GM23338 (cell line): Measurements from ENCODE around the gene TMEM119. TPM values are rescaled to one million over a fixed set of nuclear protein-coding genes. Genes with fewer than 3 reads are reported as not detected.

ENCODE experiments used
- ATAC-seq: fragments of 200-7000 bp; cut with Tn5 transposase; 3 replicates; pipeline ENCODE4 v1.9.1; 2020
- DNase-seq: peaks from one replicate; pipeline ENCODE4 v3.0.0-alpha.2; 2015; ENCODE audit warnings: low spot score
- H2AFZ ChIP-seq: fragments of 200-600 bp; sonication (generic); 2 replicates; pipeline ENCODE4 v1.8.0; 2016; ENCODE audit warnings: antibody characterized with exemption, mild to moderate bottlenecking, moderate library complexity
- H3F3A ChIP-seq: fragments of 200-600 bp; sonication (generic); replicated peaks from 2 replicates; pipeline ENCODE4 v1.8.0; 2017; ENCODE audit warnings: antibody characterized with exemption, mixed run types, low read depth
- H3K27ac ChIP-seq: fragments of 200-600 bp; sonication (generic); 2 replicates; pipeline ENCODE4 v1.6.1; 2016; ENCODE audit warnings: low read depth
- H3K27me3 ChIP-seq: fragments of 200-600 bp; sonication (generic); 2 replicates; pipeline ENCODE4 v1.8.0; 2016; ENCODE audit warnings: mild to moderate bottlenecking, mixed run types, moderate library complexity; ENCODE audit not compliant: insufficient read depth
- H3K36me3 ChIP-seq: fragments of 200-600 bp; sonication (generic); 2 replicates; pipeline ENCODE4 v1.8.0; 2016; ENCODE audit warnings: mild to moderate bottlenecking; ENCODE audit not compliant: insufficient read depth
- H3K4me1 ChIP-seq: fragments of 200-600 bp; sonication (generic); 2 replicates; pipeline ENCODE4 v1.8.0; 2016; ENCODE audit warnings: mild to moderate bottlenecking, moderate library complexity; ENCODE audit not compliant: insufficient read depth
- H3K4me2 ChIP-seq: fragments of 200-600 bp; sonication (generic); 2 replicates; pipeline ENCODE4 v1.7.1; 2017; ENCODE audit warnings: mixed run types
- H3K4me3 ChIP-seq: fragments of 200-600 bp; sonication (generic); 2 replicates; pipeline ENCODE4 v1.6.1; 2016; ENCODE audit warnings: mixed run types
- H3K79me2 ChIP-seq: fragments of 200-600 bp; sonication (generic); replicated peaks from 2 replicates; pipeline ENCODE4 v1.8.0; 2017; ENCODE audit warnings: mild to moderate bottlenecking; ENCODE audit not compliant: insufficient read depth
- H3K9me2 ChIP-seq: fragments of 200-600 bp; sonication (generic); 2 replicates; pipeline ENCODE4 v1.8.0; 2017; ENCODE audit not compliant: insufficient read depth
- H4K20me1 ChIP-seq: fragments of 200-600 bp; sonication (generic); replicated peaks from 2 replicates; pipeline ENCODE4 v1.8.0; 2017; ENCODE audit warnings: mild to moderate bottlenecking; ENCODE audit not compliant: insufficient read depth
- H3K27ac Mint-ChIP-seq: 2 replicates; pipeline ENCODE4 v1.8.0; 2020; ENCODE audit warnings: inconsistent platforms, mild to moderate bottlenecking, moderate library complexity, mixed read lengths
- H3K27me3 Mint-ChIP-seq: 3 replicates; pipeline ENCODE4 v1.8.0; 2022; ENCODE audit warnings: low read depth, mild to moderate bottlenecking, moderate library complexity, mixed read lengths, inconsistent platforms; ENCODE audit not compliant: insufficient read depth, poor library complexity
- H3K36me3 Mint-ChIP-seq: 3 replicates; pipeline ENCODE4 v1.8.0; 2021; ENCODE audit warnings: low read depth, mild to moderate bottlenecking, inconsistent platforms, moderate library complexity, mixed read lengths
- H3K4me1 Mint-ChIP-seq: 3 replicates; pipeline ENCODE4 v1.8.0; 2020; ENCODE audit warnings: mild to moderate bottlenecking, inconsistent platforms, mixed read lengths
- H3K4me3 Mint-ChIP-seq: 3 replicates; pipeline ENCODE4 v1.8.0; 2021; ENCODE audit warnings: moderate library complexity, mild to moderate bottlenecking, inconsistent platforms, mixed read lengths
- H3K9me3 Mint-ChIP-seq: 3 replicates; pipeline ENCODE4 v1.8.0; 2020; ENCODE audit warnings: moderate library complexity, mild to moderate bottlenecking, inconsistent platforms, mixed read lengths
- CTCF ChIP-seq, 2 experiments: fragments of 200-600 bp in 1 of 2; sonication (generic) in 1 of 2; conservative IDR thresholded peaks; 2 replicates each; pipeline versions ENCODE4 v1.5.1 to v1.6.1; 2016 to 2017; ENCODE audit warnings: antibody characterized with exemption in 2 of 2, low read depth in 2 of 2, mild to moderate bottlenecking in 2 of 2, moderate library complexity in 1 of 2
- EZH2phosphoT487 ChIP-seq: fragments of 200-600 bp; sonication (generic); IDR thresholded peaks from one replicate; pipeline ENCODE4 v1.8.1; 2018; ENCODE audit warnings: antibody characterized with exemption; ENCODE audit not compliant: unreplicated experiment
- POLR2AphosphoS5 ChIP-seq: IDR thresholded peaks from 2 replicates; pipeline ENCODE4 v1.6.1; 2016; ENCODE audit warnings: antibody characterized with exemption, low read depth
- REST ChIP-seq: IDR thresholded peaks from one replicate; pipeline ENCODE4 v1.6.1; 2018; ENCODE audit warnings: antibody characterized with exemption; ENCODE audit not compliant: unreplicated experiment
- STAT1 ChIP-seq: IDR thresholded peaks from one replicate; pipeline ENCODE4 v1.6.1; 2016; ENCODE audit warnings: antibody characterized with exemption; ENCODE audit not compliant: unreplicated experiment
- polyA plus RNA-seq: library from polyadenylated mRNA; unstranded; fragments of >200 nt; fragmentation: Nextera tagmentation; extraction: Ambion mirVana; gene quantifications from 2 replicates; pipeline ENCODE4 v1.2.1, GENCODE V29; 2016
- total RNA-seq: library from RNA; depleted of rRNA; stranded (reverse); fragments of >200 nt; shearing (Covaris generic); gene quantifications from 2 replicates; pipeline ENCODE4 v1.2.3, GENCODE V29; 2014

Gene TMEM119
- total and polyA plus RNA-seq, 2 experiments from 2014 or later, result 0.06 to 0.07 TPM

GRCh38 chr12:108641446-108642268 is 43.8 kb upstream of the TMEM119 start:
- TF ChIP-seq REST (no peak), EZH2phosphoT487 (no peak), CTCF (conservative IDR thresholded peaks at IDR 0.05; ENCODE audit: low read depth in 2 of 2) (no peak), STAT1 (no peak)
- Histone ChIP-seq H3K4me3 (no peak overlapping the region), H3K4me2 (no peak overlapping the region), H3K79me2 (no peaks in the 10 kb centered on the region), H3K9me2 (peaks cover 4% of the 10 kb centered on the region; the same call in 1 of the 2 replicates), H3K36me3 (0 out of 2 replicates have a peak, but pooled peaks cover 5% of the 10 kb centered on the region), H4K20me1 (no peaks in the 10 kb centered on the region), H2AFZ (no peak overlapping the region), H3K27ac (no peak overlapping the region), H3F3A (0 out of 2 replicates have a peak, but pooled peaks cover 8% of the 10 kb centered on the region), H3K27me3 (no peaks in the 10 kb centered on the region), H3K4me1 (peaks cover 26% of the 10 kb centered on the region)
- Mint-ChIP-seq H3K27me3 (peaks cover 12% of the 10 kb centered on the region), H3K4me3 (no peak overlapping the region), H3K9me3 (no peaks in the 10 kb centered on the region), H3K27ac (0 out of 2 replicates have a peak overlapping the region, but pooled peaks have one; percentile 19), H3K36me3 (peaks cover 13% of the 10 kb centered on the region), H3K4me1 (peaks cover 34% of the 10 kb centered on the region)
- ATAC-seq (no peak), DNase-seq (no peak)

GRCh38 chr12:108640802-108641445 is 43.0 kb upstream of the TMEM119 start:
- Histone ChIP-seq H3K4me2 (no peak overlapping the region), H3F3A (0 out of 2 replicates have a peak, but pooled peaks cover 8% of the 10 kb centered on the region), H3K4me1 (peaks cover 26% of the 10 kb centered on the region), H3K9me2 (peaks cover 4% of the 10 kb centered on the region; the same call in 1 of the 2 replicates), H3K79me2 (no peaks in the 10 kb centered on the region), H3K27ac (no peak overlapping the region), H3K4me3 (no peak overlapping the region), H3K27me3 (no peaks in the 10 kb centered on the region), H4K20me1 (no peaks in the 10 kb centered on the region), H3K36me3 (no peaks in the 10 kb centered on the region), H2AFZ (no peak overlapping the region)
- H3K27ac Mint-ChIP-seq, result no peak overlapping the region
- ATAC-seq, result no peak
- H3K4me1 Mint-ChIP-seq, result peaks cover 39% of the 10 kb centered on the region
- H3K9me3 Mint-ChIP-seq, result no peaks in the 10 kb centered on the region
- TF ChIP-seq POLR2AphosphoS5 (no peak), STAT1 (no peak)
- H3K36me3 Mint-ChIP-seq, result peaks cover 7% of the 10 kb centered on the region; the same call in 1 of the 3 replicates
- DNase-seq, result no peak
- H3K27me3 Mint-ChIP-seq, result peaks cover 12% of the 10 kb centered on the region
- no peak overlapping the region for H3K4me3 Mint-ChIP-seq
